Measurements from ENCODE around the gene BRD7.
A peak's percentile ranks its signal among the peaks of the same experiment; 100 is the strongest.

GRCh38 chr16:50291719-50292565, 76.8 kb downstream of the BRD7 start:
- TF ChIP-seq CTCF (IDR thresholded peaks at IDR 0.05 in 8 of 11, conservative IDR thresholded peaks at IDR 0.05 in 3 of 11) (no peak), POLR2A (IDR thresholded peaks at IDR 0.05) (no peak), POLR2AphosphoS5 (IDR thresholded peaks at IDR 0.05) (peak in 1 of 3 donors; percentile 21)
